Measurements from ENCODE around the gene SPARC.
A peak's percentile ranks its signal among the peaks of the same experiment; 100 is the strongest.

SPARC gene

DNA sequence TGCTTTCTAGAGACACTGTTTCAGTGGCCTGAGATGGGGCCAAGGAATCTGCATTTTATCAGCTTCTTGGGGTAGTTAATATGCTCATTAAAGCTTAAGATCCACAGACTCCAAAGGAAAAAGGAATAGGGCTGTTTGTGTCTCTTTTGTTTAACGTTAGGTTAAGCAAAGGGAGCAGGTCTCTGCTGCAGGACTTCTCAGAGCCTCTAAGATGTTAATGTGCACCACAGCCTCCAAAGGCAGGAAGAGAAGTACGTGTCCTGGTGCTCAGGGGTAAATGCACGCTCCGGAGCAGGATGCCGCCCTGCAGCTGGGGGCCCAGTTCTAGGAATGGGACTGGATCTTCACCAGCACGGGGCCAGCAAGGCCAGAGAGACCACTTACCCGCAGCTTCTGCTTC, 19.6 kb downstream of the SPARC start:
- peak in 1 of 2 donors; percentile 11 for DNase-seq (ENCODE audit: low read depth in 2 of 2)
- no peak for TF ChIP-seq CTCF (IDR thresholded peaks at IDR 0.05; ENCODE audit: low read depth, low read length)
- no peak overlapping the region for H3K4me3 ChIP-seq (replicated peaks in 1 of 2; ENCODE audit: low read depth in 2 of 2, low read length in 2 of 2)

GRCh38 chr5:151665613-151666012, 21.1 kb downstream of the SPARC start:
- DNase-seq (ENCODE audit: low read depth in 2 of 2): no peak
- no peak overlapping the region for H3K4me3 ChIP-seq (replicated peaks in 1 of 2; ENCODE audit: low read depth in 2 of 2, low read length in 2 of 2)
- no peak for TF ChIP-seq CTCF (IDR thresholded peaks at IDR 0.05; ENCODE audit: low read depth, low read length)

GRCh38 chr5:151664694-151665585, 21.8 kb downstream of the SPARC start:
- no peak for TF ChIP-seq CTCF (IDR thresholded peaks at IDR 0.05; ENCODE audit: low read depth, low read length)
- H3K4me3 ChIP-seq (replicated peaks in 1 of 2; ENCODE audit: low read depth in 2 of 2, low read length in 2 of 2): no peak overlapping the region
- DNase-seq (ENCODE audit: low read depth in 2 of 2): peak; percentile 80 to 83

GRCh38 chr5:151663617-151664293, 23.0 kb downstream of the SPARC start:
- TF ChIP-seq CTCF (IDR thresholded peaks at IDR 0.05; ENCODE audit: low read depth, low read length): no peak
- no peak overlapping the region for H3K4me3 ChIP-seq (replicated peaks in 1 of 2; ENCODE audit: low read depth in 2 of 2, low read length in 2 of 2)
- peak; percentile 64 for DNase-seq (ENCODE audit: low read depth in 2 of 2)

- H3K4me3 ChIP-seq (replicated peaks in 1 of 2; ENCODE audit: low read depth in 2 of 2, low read length in 2 of 2): no peak overlapping the region
- no peak for DNase-seq (ENCODE audit: low read depth in 2 of 2)
- no peak for TF ChIP-seq CTCF (IDR thresholded peaks at IDR 0.05; ENCODE audit: low read depth, low read length)
Observed at GRCh38 chr5:151662805-151663204, 23.9 kb downstream of the SPARC start.

GRCh38 chr5:151661968-151662732, 24.6 kb downstream of the SPARC start:
- peak in 1 of 2 donors; percentile 30 for DNase-seq (ENCODE audit: low read depth in 2 of 2)
- TF ChIP-seq CTCF (IDR thresholded peaks at IDR 0.05; ENCODE audit: low read depth, low read length): no peak
- H3K4me3 ChIP-seq (replicated peaks in 1 of 2; ENCODE audit: low read depth in 2 of 2, low read length in 2 of 2): no peak overlapping the region
